SK-N-SH (cell line): ENCODE measurements around the gene MME. TPM values are rescaled to one million over a fixed set of nuclear protein-coding genes. Genes with fewer than 3 reads are reported as not detected.

ENCODE experiments used
- CTCF ChIA-PET: fragments of 300-600, 350-600 bp; formaldehyde crosslinking; extraction: SDS; loops from one replicate; lab custom pipeline; 2021; lab: Yijun Ruan, JAX
- POLR2A ChIA-PET: fragments of 350-600 bp; sonication (Branson Sonifier 250); formaldehyde crosslinking; extraction: SDS; loops from one replicate; lab custom pipeline; 2020; ENCODE audit warnings: antibody characterized with exemption, inconsistent platforms; lab: Yijun Ruan, JAX
- DNase-seq: peaks from one replicate; pipeline ENCODE4 v3.0.0; 2012
- H2AFZ ChIP-seq: fragments of 200-600 bp; sonication (generic); 2 replicates; pipeline ENCODE4 v1.8.1; 2016; ENCODE audit warnings: antibody characterized with exemption, mild to moderate bottlenecking, low read depth
- H3F3A ChIP-seq: fragments of 200-600 bp; sonication (generic); replicated peaks from 2 replicates; pipeline ENCODE3; 2016; ENCODE audit warnings: antibody characterized with exemption, mild to moderate bottlenecking; ENCODE audit not compliant: insufficient read depth
- H3K27ac ChIP-seq, 2 experiments: fragments of 200-500 bp in 1 of 2; fragments of 200-600 bp in 1 of 2; sonication (Bioruptor generic) in 1 of 2; sonication (generic), shearing (Covaris generic) in 1 of 2; 2 replicates each; pipeline versions ENCODE4 v1.5.1 to v1.6.1; 2014 to 2016; ENCODE audit warnings: low read depth in 2 of 2, inconsistent platforms in 1 of 2, low read length in 1 of 2, mild to moderate bottlenecking in 1 of 2, mixed read lengths in 1 of 2
- H3K27me3 ChIP-seq: fragments of 200-600 bp; sonication (generic), shearing (Covaris generic); 2 replicates; pipeline ENCODE4 v1.6.1; 2016; ENCODE audit warnings: mixed run types; ENCODE audit not compliant: insufficient read depth
- H3K36me3 ChIP-seq, 2 experiments: fragments of 200-500 bp in 1 of 2; fragments of 200-600 bp in 1 of 2; sonication (Bioruptor generic) in 1 of 2; sonication (generic) in 1 of 2; replicated peaks in 1 of 2; 2 replicates each; pipeline versions ENCODE3 to v1.5.1; 2014 to 2016; ENCODE audit warnings: low read length in 1 of 2, mild to moderate bottlenecking in 1 of 2; ENCODE audit not compliant: insufficient read depth in 2 of 2, control insufficient read depth in 1 of 2
- H3K4me1 ChIP-seq, 2 experiments: fragments of 200-500 bp in 1 of 2; fragments of 200-600 bp in 1 of 2; sonication (Bioruptor generic) in 1 of 2; sonication (generic), shearing (Covaris generic) in 1 of 2; 2 replicates each; pipeline versions ENCODE4 v1.5.1 to v1.6.1; 2014 to 2016; ENCODE audit warnings: low read depth in 1 of 2, low read length in 1 of 2, mixed run types in 1 of 2; ENCODE audit not compliant: insufficient read depth in 2 of 2, control insufficient read depth in 1 of 2
- H3K4me2 ChIP-seq: fragments of 200-600 bp; sonication (generic), shearing (Covaris generic); 2 replicates; pipeline ENCODE4 v1.6.1; 2017; ENCODE audit warnings: mixed run types
- H3K4me3 ChIP-seq, 2 experiments: fragments of 200-500 bp in 1 of 2; fragments of 200-600 bp in 1 of 2; sonication (Bioruptor generic) in 1 of 2; sonication (generic), shearing (Covaris generic) in 1 of 2; 2 replicates each; pipeline versions ENCODE4 v1.5.1 to v1.8.1; 2014 to 2016; ENCODE audit warnings: low read depth in 2 of 2, inconsistent platforms in 1 of 2, low read length in 1 of 2, mild to moderate bottlenecking in 1 of 2, mixed read lengths in 1 of 2, moderate library complexity in 1 of 2
- H3K79me2 ChIP-seq: fragments of 200-600 bp; sonication (generic); 2 replicates; pipeline ENCODE4 v1.8.1; 2017; ENCODE audit warnings: mild to moderate bottlenecking; ENCODE audit not compliant: insufficient read depth
- H3K9ac ChIP-seq: fragments of 200-600 bp; sonication (generic); 2 replicates; pipeline ENCODE4 v1.6.1; 2017; ENCODE audit warnings: mixed run types
- H3K9me2 ChIP-seq: fragments of 200-600 bp; sonication (generic); 2 replicates; pipeline ENCODE4 v1.6.1; 2017; ENCODE audit warnings: mixed run types
- H3K9me3 ChIP-seq: fragments of 200-600 bp; sonication (generic); 2 replicates; pipeline ENCODE4 v1.6.1; 2017; ENCODE audit warnings: mixed run types, mild to moderate bottlenecking, moderate library complexity
- H4K20me1 ChIP-seq: fragments of 200-600 bp; sonication (generic); 2 replicates; pipeline ENCODE4 v1.6.1; 2017; ENCODE audit warnings: mild to moderate bottlenecking, mixed run types; ENCODE audit not compliant: insufficient read depth
- EP300 ChIP-seq, 2 experiments: IDR thresholded peaks; 2 replicates each; pipeline versions ENCODE4 v1.4.0 to v1.6.1; 2012; ENCODE audit warnings: borderline replicate concordance in 1 of 2, low read depth in 1 of 2, low read length in 1 of 2
- FOXM1 ChIP-seq: IDR thresholded peaks from 2 replicates; pipeline ENCODE4 v1.4.0; 2012; ENCODE audit warnings: low read depth, mild to moderate bottlenecking
- GABPA ChIP-seq: IDR thresholded peaks from 2 replicates; pipeline ENCODE4 v1.4.0; 2012; ENCODE audit warnings: low read depth, mild to moderate bottlenecking
- JUND ChIP-seq: IDR thresholded peaks from 2 replicates; pipeline ENCODE4 v1.4.0; 2012
- MEF2A ChIP-seq: IDR thresholded peaks from 2 replicates; pipeline ENCODE4 v1.4.0; 2012; ENCODE audit warnings: low read depth, borderline replicate concordance
- MXI1 ChIP-seq: IDR thresholded peaks from 2 replicates; pipeline ENCODE4 v1.6.1; 2012; ENCODE audit warnings: mild to moderate bottlenecking, low read depth, low read length, improper control_type of control experiment
- NFIC ChIP-seq: IDR thresholded peaks from 2 replicates; pipeline ENCODE4 v1.4.0; 2012; ENCODE audit warnings: borderline replicate concordance
- RFX5 ChIP-seq: IDR thresholded peaks from 2 replicates; pipeline ENCODE4 v1.6.1; 2012; ENCODE audit warnings: mild to moderate bottlenecking, improper control_type of control experiment, low read length
- SIN3A ChIP-seq: IDR thresholded peaks from 2 replicates; pipeline ENCODE4 v1.6.1; 2012; ENCODE audit warnings: low read depth, mild to moderate bottlenecking, low read length, moderate library complexity, borderline replicate concordance
- WGBS: methylation state at CpG from one replicate; pipeline ENCODE4 v1.1.6; 2017; ENCODE audit warnings: low lambda C conversion rate; 5-methylcytosine and 5-hydroxymethylcytosine counted together
- polyA plus RNA-seq, 3 experiments: library from polyadenylated mRNA; depleted of rRNA; stranded (reverse); fragments of >200 nt; gene quantifications; 2 replicates each; pipeline ENCODE4 v1.2.3, GENCODE V29; 2012
- TF ChIP-seq, protein P1 (sequence below): fragments of 200-600 bp; sonication (generic); IDR thresholded peaks from 2 replicates; pipeline ENCODE4 v1.6.1; 2017; ENCODE audit warnings: antibody characterized with exemption, mild to moderate bottlenecking, moderate library complexity
- TF ChIP-seq, protein P2 (sequence below): IDR thresholded peaks from 2 replicates; pipeline ENCODE4 v1.4.0; 2012; ENCODE audit warnings: low read depth
- TF ChIP-seq, protein P3 (sequence below): fragments of 150-350 bp; IDR thresholded peaks from 2 replicates; pipeline ENCODE4 v1.6.1; 2017; ENCODE audit warnings: antibody characterized with exemption, low read length, low read depth, borderline replicate concordance
- TF ChIP-seq, protein P4 (sequence below): IDR thresholded peaks from 2 replicates; pipeline ENCODE4 v1.6.1; 2012; ENCODE audit warnings: mild to moderate bottlenecking, low read depth, low read length, moderate library complexity
- TF ChIP-seq, protein P5 (sequence below): IDR thresholded peaks from 2 replicates; pipeline ENCODE4 v1.4.0; 2012; ENCODE audit warnings: low read depth, borderline replicate concordance

The MME gene
- polyA plus RNA-seq, 1 of the 3 experiments (the other 2 are of a cell fraction): 167 TPM

DNA sequence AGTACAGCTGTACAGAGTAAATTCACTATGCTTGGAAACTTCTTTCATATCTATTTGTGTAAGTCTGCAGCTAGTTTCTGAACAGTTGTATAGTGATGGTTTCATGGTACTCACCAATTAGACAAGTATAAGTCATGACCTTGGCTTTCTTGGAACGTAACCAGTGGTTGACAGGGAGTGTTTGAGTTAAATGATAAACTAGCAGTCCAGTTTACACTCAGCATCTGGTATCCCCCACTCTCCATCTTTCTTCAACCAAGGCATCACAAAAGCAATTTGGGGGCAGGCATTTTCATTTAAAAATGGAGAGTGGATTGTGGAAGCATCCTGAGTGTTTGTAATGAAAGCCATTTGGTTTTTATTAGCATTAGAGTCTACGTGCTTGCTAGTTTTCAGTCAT, 26.0 kb downstream of the MME start:
- ChIA-PET POLR2A (no interaction called here), CTCF (no interaction called here)
- Histone ChIP-seq H3F3A (no peaks in the 10 kb centered on the region), H3K4me3 (no peak overlapping the region), H4K20me1 (no peaks in the 10 kb centered on the region), H2AFZ (no peak overlapping the region), H3K9me3 (no peaks in the 10 kb centered on the region), H3K9me2 (no peaks in the 10 kb centered on the region), H3K27me3 (no peaks in the 10 kb centered on the region), H3K27ac (no peak overlapping the region), H3K4me2 (no peak overlapping the region), H3K36me3 (peaks cover 0 to 11% of the 10 kb centered on the region in 2 experiments), H3K79me2 (no peaks in the 10 kb centered on the region), H3K9ac (no peak overlapping the region), H3K4me1 (no peaks in the 10 kb centered on the region; a peak in 1 of 4 replicates)
- no peak for DNase-seq
- no peak for TF ChIP-seq MXI1
- TF ChIP-seq GABPA: no peak
- TF ChIP-seq JUND: no peak
- TF ChIP-seq, protein P1, sequence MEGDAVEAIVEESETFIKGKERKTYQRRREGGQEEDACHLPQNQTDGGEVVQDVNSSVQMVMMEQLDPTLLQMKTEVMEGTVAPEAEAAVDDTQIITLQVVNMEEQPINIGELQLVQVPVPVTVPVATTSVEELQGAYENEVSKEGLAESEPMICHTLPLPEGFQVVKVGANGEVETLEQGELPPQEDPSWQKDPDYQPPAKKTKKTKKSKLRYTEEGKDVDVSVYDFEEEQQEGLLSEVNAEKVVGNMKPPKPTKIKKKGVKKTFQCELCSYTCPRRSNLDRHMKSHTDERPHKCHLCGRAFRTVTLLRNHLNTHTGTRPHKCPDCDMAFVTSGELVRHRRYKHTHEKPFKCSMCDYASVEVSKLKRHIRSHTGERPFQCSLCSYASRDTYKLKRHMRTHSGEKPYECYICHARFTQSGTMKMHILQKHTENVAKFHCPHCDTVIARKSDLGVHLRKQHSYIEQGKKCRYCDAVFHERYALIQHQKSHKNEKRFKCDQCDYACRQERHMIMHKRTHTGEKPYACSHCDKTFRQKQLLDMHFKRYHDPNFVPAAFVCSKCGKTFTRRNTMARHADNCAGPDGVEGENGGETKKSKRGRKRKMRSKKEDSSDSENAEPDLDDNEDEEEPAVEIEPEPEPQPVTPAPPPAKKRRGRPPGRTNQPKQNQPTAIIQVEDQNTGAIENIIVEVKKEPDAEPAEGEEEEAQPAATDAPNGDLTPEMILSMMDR: no peak
- TF ChIP-seq, protein P2, sequence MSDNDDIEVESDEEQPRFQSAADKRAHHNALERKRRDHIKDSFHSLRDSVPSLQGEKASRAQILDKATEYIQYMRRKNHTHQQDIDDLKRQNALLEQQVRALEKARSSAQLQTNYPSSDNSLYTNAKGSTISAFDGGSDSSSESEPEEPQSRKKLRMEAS: no peak
- TF ChIP-seq MEF2A: no peak
- TF ChIP-seq, protein P3, sequence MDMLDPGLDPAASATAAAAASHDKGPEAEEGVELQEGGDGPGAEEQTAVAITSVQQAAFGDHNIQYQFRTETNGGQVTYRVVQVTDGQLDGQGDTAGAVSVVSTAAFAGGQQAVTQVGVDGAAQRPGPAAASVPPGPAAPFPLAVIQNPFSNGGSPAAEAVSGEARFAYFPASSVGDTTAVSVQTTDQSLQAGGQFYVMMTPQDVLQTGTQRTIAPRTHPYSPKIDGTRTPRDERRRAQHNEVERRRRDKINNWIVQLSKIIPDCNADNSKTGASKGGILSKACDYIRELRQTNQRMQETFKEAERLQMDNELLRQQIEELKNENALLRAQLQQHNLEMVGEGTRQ: no peak
- no peak for TF ChIP-seq SIN3A
- TF ChIP-seq EP300 (IDR thresholded peaks at IDR 0.05; ENCODE audit: borderline replicate concordance in 1 of 2, low read depth in 1 of 2, low read length in 1 of 2): no peak
- TF ChIP-seq NFIC: no peak
- TF ChIP-seq, protein P4, sequence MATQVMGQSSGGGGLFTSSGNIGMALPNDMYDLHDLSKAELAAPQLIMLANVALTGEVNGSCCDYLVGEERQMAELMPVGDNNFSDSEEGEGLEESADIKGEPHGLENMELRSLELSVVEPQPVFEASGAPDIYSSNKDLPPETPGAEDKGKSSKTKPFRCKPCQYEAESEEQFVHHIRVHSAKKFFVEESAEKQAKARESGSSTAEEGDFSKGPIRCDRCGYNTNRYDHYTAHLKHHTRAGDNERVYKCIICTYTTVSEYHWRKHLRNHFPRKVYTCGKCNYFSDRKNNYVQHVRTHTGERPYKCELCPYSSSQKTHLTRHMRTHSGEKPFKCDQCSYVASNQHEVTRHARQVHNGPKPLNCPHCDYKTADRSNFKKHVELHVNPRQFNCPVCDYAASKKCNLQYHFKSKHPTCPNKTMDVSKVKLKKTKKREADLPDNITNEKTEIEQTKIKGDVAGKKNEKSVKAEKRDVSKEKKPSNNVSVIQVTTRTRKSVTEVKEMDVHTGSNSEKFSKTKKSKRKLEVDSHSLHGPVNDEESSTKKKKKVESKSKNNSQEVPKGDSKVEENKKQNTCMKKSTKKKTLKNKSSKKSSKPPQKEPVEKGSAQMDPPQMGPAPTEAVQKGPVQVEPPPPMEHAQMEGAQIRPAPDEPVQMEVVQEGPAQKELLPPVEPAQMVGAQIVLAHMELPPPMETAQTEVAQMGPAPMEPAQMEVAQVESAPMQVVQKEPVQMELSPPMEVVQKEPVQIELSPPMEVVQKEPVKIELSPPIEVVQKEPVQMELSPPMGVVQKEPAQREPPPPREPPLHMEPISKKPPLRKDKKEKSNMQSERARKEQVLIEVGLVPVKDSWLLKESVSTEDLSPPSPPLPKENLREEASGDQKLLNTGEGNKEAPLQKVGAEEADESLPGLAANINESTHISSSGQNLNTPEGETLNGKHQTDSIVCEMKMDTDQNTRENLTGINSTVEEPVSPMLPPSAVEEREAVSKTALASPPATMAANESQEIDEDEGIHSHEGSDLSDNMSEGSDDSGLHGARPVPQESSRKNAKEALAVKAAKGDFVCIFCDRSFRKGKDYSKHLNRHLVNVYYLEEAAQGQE: no peak
- no peak for TF ChIP-seq RFX5
- TF ChIP-seq, protein P5, sequence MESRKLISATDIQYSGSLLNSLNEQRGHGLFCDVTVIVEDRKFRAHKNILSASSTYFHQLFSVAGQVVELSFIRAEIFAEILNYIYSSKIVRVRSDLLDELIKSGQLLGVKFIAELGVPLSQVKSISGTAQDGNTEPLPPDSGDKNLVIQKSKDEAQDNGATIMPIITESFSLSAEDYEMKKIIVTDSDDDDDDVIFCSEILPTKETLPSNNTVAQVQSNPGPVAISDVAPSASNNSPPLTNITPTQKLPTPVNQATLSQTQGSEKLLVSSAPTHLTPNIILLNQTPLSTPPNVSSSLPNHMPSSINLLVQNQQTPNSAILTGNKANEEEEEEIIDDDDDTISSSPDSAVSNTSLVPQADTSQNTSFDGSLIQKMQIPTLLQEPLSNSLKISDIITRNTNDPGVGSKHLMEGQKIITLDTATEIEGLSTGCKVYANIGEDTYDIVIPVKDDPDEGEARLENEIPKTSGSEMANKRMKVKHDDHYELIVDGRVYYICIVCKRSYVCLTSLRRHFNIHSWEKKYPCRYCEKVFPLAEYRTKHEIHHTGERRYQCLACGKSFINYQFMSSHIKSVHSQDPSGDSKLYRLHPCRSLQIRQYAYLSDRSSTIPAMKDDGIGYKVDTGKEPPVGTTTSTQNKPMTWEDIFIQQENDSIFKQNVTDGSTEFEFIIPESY: no peak
- TF ChIP-seq FOXM1: no peak
- 50% methylated on average over 2 of the region's 2 CpGs for WGBS
